Measurements from ENCODE around the gene PRLR. TPM values are rescaled to one million over a fixed set of nuclear protein-coding genes. Genes with fewer than 3 reads are reported as not detected.

The PRLR gene
- total RNA-seq, 4 donors from 2014 or later = 15.8 to 80.6 (median 48.0) TPM

GRCh38 chr5:35063414-35063813 lies 166.9 kb downstream of the PRLR start:
- peak overlapping the region in 1 of 2 donors; percentile 6 for H3K27ac ChIP-seq
- TF ChIP-seq CTCF (IDR thresholded peaks at IDR 0.05) (no peak), POLR2A (IDR thresholded peaks at IDR 0.05) (no peak)
- peaks cover 0 to 11% of the 10 kb centered on the region in 2 donors for H3K4me1 ChIP-seq
- H3K9me3 ChIP-seq = no peaks in the 10 kb centered on the region
- no peak for DNase-seq
- no peaks in the 10 kb centered on the region for H3K27me3 ChIP-seq
- no peak overlapping the region for H3K4me3 ChIP-seq
- intact Hi-C loops (cut with DNase I; ENCODE audit: low total_unique reads) = no loop called here
- no peaks in the 10 kb centered on the region for H3K36me3 ChIP-seq

- no peaks in the 10 kb centered on the region for H3K27me3 ChIP-seq
- intact Hi-C loops (cut with DNase I; ENCODE audit: low total_unique reads) = no loop called here
- H3K4me3 ChIP-seq = no peak overlapping the region
- peaks cover 0 to 11% of the 10 kb centered on the region in 2 donors for H3K4me1 ChIP-seq
- H3K36me3 ChIP-seq = no peaks in the 10 kb centered on the region
- DNase-seq = peak in 1 of 2 donors; percentile 22
- H3K9me3 ChIP-seq = no peaks in the 10 kb centered on the region
- H3K27ac ChIP-seq = no peak overlapping the region
- TF ChIP-seq POLR2A (IDR thresholded peaks at IDR 0.05) = no peak
- no peak for TF ChIP-seq CTCF (IDR thresholded peaks at IDR 0.05)
Measured at GRCh38 chr5:35061211-35061770, 169.0 kb downstream of the PRLR start.

- Histone ChIP-seq H3K4me1 (peaks cover 0 to 11% of the 10 kb centered on the region in 2 donors), H3K4me3 (no peak overlapping the region), H3K27me3 (no peaks in the 10 kb centered on the region), H3K27ac (no peak overlapping the region), H3K9me3 (no peaks in the 10 kb centered on the region), H3K36me3 (no peaks in the 10 kb centered on the region)
- TF ChIP-seq POLR2A (IDR thresholded peaks at IDR 0.05) = no peak
- no peak for TF ChIP-seq CTCF (IDR thresholded peaks at IDR 0.05)
- no peak for DNase-seq
- intact Hi-C loops (cut with DNase I; ENCODE audit: low total_unique reads) = no loop called here
Measured at GRCh38 chr5:35060236-35060635, 170.1 kb downstream of the PRLR start.

GRCh38 chr5:35059251-35059650 lies 171.0 kb downstream of the PRLR start:
- no peaks in the 10 kb centered on the region for H3K36me3 ChIP-seq
- no peak overlapping the region for H3K4me3 ChIP-seq
- no peak overlapping the region for H3K27ac ChIP-seq
- intact Hi-C loops (cut with DNase I; ENCODE audit: low total_unique reads) = no loop called here
- no peaks in the 10 kb centered on the region for H3K27me3 ChIP-seq
- TF ChIP-seq CTCF (IDR thresholded peaks at IDR 0.05) (no peak), POLR2A (IDR thresholded peaks at IDR 0.05) (no peak)
- H3K9me3 ChIP-seq = no peaks in the 10 kb centered on the region
- DNase-seq = no peak
- peaks cover 0 to 11% of the 10 kb centered on the region in 2 donors for H3K4me1 ChIP-seq

- no peaks in the 10 kb centered on the region for H3K27me3 ChIP-seq
- H3K4me3 ChIP-seq = no peak overlapping the region
- no peak for TF ChIP-seq CTCF (IDR thresholded peaks at IDR 0.05)
- TF ChIP-seq POLR2A (IDR thresholded peaks at IDR 0.05) = no peak
- H3K4me1 ChIP-seq = peaks cover 0 to 11% of the 10 kb centered on the region in 2 donors
- H3K9me3 ChIP-seq = no peaks in the 10 kb centered on the region
- no peaks in the 10 kb centered on the region for H3K36me3 ChIP-seq
- no peak overlapping the region for H3K27ac ChIP-seq
- intact Hi-C loops (cut with DNase I; ENCODE audit: low total_unique reads) = no loop called here
- DNase-seq = no peak
Measured at GRCh38 chr5:35058374-35058788, 171.9 kb downstream of the PRLR start.

All from uterus (tissue), 4 donors.